ENCODE results near the gene MYH7.
A peak's percentile ranks its signal among the peaks of the same experiment; 100 is the strongest.

The MYH7 gene

GRCh38 chr14:23447361-23448350, 12.2 kb upstream of the MYH7 start:
- DNase-seq, result peak in 1 of 2 experiments; percentile 15

- DNase-seq, result peak in 1 of 2 experiments; percentile 12
Measured at GRCh38 chr14:23446291-23446851, 10.9 kb upstream of the MYH7 start.

GRCh38 chr14:23445773-23446172, 10.3 kb upstream of the MYH7 start:
- DNase-seq, result no peak

GRCh38 chr14:23444314-23444713, 8.9 kb upstream of the MYH7 start:
- no peak for DNase-seq

GRCh38 chr14:23443881-23444280, 8.4 kb upstream of the MYH7 start:
- DNase-seq, result no peak

- no peak for DNase-seq
Measured at GRCh38 chr14:23443411-23443812, 8.0 kb upstream of the MYH7 start.

- no peak for DNase-seq
Measured at GRCh38 chr14:23442721-23443356, 7.4 kb upstream of the MYH7 start.

GRCh38 chr14:23441076-23441475, 5.6 kb upstream of the MYH7 start:
- no peak for DNase-seq

GRCh38 chr14:23439107-23439835, 3.8 kb upstream of the MYH7 start:
- peak in 1 of 2 experiments; percentile 3 for DNase-seq

GRCh38 chr14:23438101-23438971, 2.9 kb upstream of the MYH7 start:
- DNase-seq, result peak in 1 of 2 experiments; percentile 8

GRCh38 chr14:23437133-23438100, 2.0 kb upstream of the MYH7 start:
- DNase-seq, result no peak

GRCh38 chr14:23436327-23437132, 1.1 kb upstream of the MYH7 start:
- no peak for DNase-seq

GRCh38 chr14:23434488-23435222, 805 bp downstream of the MYH7 start:
- no peak for DNase-seq

GRCh38 chr14:23433457-23433856, 2.0 kb downstream of the MYH7 start:
- DNase-seq, result no peak

- DNase-seq, result no peak
Measured at GRCh38 chr14:23432946-23433345, 2.5 kb downstream of the MYH7 start.

- no peak for DNase-seq
Measured at GRCh38 chr14:23432102-23432925, 3.1 kb downstream of the MYH7 start.

GRCh38 chr14:23431486-23431885, 4.0 kb downstream of the MYH7 start:
- no peak for DNase-seq

GRCh38 chr14:23430723-23431085, 4.8 kb downstream of the MYH7 start:
- DNase-seq, result no peak

Data from activated T-cell treated with anti-CD3 and anti-CD28 coated beads, Interleukin-2, amount 50 U/mL, for 48 hours (primary cell).